Sigmoid colon (tissue), 7 donors: Measurements from ENCODE around the gene SLC17A8. TPM values are rescaled to one million over a fixed set of nuclear protein-coding genes. Genes with fewer than 3 reads are reported as not detected.

ENCODE experiments used
- DNase-seq: peaks from one replicate; pipeline ENCODE4 v3.0.0-alpha.2; 2019
- H3K27ac ChIP-seq, 4 donors: fragments of 200-600 bp; sonication (generic); one replicate each; pipeline ENCODE4 v1.5.1; 2016 to 2019; ENCODE audit warnings: mild to moderate bottlenecking in 1 of 4
- H3K27me3 ChIP-seq, 3 donors: fragments of 200-600 bp; sonication (generic); one replicate each; pipeline ENCODE4 v1.5.1; 2019; ENCODE audit warnings: mild to moderate bottlenecking in 1 of 3
- H3K36me3 ChIP-seq, 4 donors: fragments of 200-600 bp; sonication (generic); one replicate each; pipeline ENCODE4 v1.5.1; 2016 to 2019
- H3K4me1 ChIP-seq, 4 donors: fragments of 200-600 bp; sonication (generic); one replicate each; pipeline ENCODE4 v1.5.1; 2017 to 2019
- H3K4me3 ChIP-seq, 4 donors: fragments of 200-600 bp; sonication (generic); one replicate each; pipeline ENCODE4 v1.5.1; 2017 to 2019; ENCODE audit warnings: mild to moderate bottlenecking in 2 of 4, moderate library complexity in 1 of 4
- H3K9me3 ChIP-seq, 4 donors: fragments of 200-600 bp in 3 of 4; sonication (generic) in 3 of 4; one replicate each; pipeline versions ENCODE4 v1.5.1 to v1.6.1; 2013 to 2019
- EP300 ChIP-seq, 4 donors: sonication (generic); formaldehyde crosslinking; IDR thresholded peaks; one replicate each; pipeline ENCODE4 v1.6.1; 2017; ENCODE audit warnings: antibody characterized with exemption in 4 of 4
- POLR2A ChIP-seq, 2 donors: fragments of 450-650 bp; IDR thresholded peaks; one replicate each; pipeline ENCODE4 v1.6.1; 2016; ENCODE audit warnings: antibody characterized with exemption in 2 of 2, mild to moderate bottlenecking in 2 of 2, moderate library complexity in 2 of 2
- POLR2AphosphoS5 ChIP-seq, 4 donors: sonication (generic); formaldehyde crosslinking; IDR thresholded peaks; one replicate each; pipeline ENCODE4 v1.6.1; 2017; ENCODE audit warnings: antibody characterized with exemption in 4 of 4
- WGBS, 2 donors: extraction: QIAGEN DNeasy Blood & Tissue Kit; methylation state at CpG; one replicate each; pipeline ENCODE4 v1.1.7; 2013; 5-methylcytosine and 5-hydroxymethylcytosine counted together
- intact Hi-C: fragments of 100-400 bp; cut with DNase I; formaldehyde crosslinking; loops from one replicate; pipeline ENCODE4 v1.15.1; 2023
- polyA plus RNA-seq, 3 donors: library from polyadenylated mRNA; stranded (reverse); fragments of 200-250 nt; gene quantifications; one replicate each; pipeline ENCODE4 v1.2.3, GENCODE V29; 2013
- total RNA-seq, 4 donors: library from RNA; depleted of rRNA; stranded (reverse); fragments of >200 nt; gene quantifications; one replicate each; pipeline ENCODE4 v1.1.0, GENCODE V29; 2016
- TF ChIP-seq, protein P1 (sequence below), 4 experiments: fragments of 450-650 bp in 3 of 4; fragments of 200-600 bp in 1 of 4; IDR thresholded peaks; one replicate each; pipeline ENCODE4 v1.5.1; 2016 to 2019; ENCODE audit warnings: antibody characterized with exemption in 4 of 4, mild to moderate bottlenecking in 3 of 4, moderate library complexity in 2 of 4
- donor health status: healthy with polysubstance abuse.
- donor health status: Bipolar disorder and iron deficiency.
- donor health status: healthy.

Gene SLC17A8
- total and polyA plus RNA-seq, 7 donors = 0.60 to 2.3 (median 0.90) TPM; not detected in 4

DNA sequence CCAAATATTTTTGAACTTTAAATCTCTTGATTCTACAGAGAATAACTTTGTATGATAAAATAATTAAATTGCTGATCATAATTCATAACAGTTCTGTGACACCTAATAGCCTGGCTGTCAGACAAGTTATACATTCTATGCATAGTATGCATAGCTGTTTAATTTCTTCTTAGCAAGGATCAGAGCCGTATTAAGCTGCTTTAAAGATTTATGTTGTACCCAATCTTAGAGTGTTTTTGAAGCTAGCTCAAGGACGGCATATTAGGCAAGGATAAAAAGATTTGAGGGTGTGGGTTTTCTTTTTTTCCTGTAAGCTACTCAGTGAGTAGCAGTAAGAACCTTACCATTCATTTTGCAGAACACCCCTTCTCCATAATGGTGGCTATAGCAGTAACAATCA lies 45.9 kb downstream of the SLC17A8 start:
- H3K27me3 ChIP-seq = no peaks in the 10 kb centered on the region
- H3K36me3 ChIP-seq = no peaks in the 10 kb centered on the region
- H3K27ac ChIP-seq = no peak overlapping the region
- WGBS, 2 donors = 71 to 82% methylated on average over 2 of the region's 2 CpGs
- DNase-seq = no peak
- intact Hi-C loops = no loop called here
- H3K9me3 ChIP-seq = no peaks in the 10 kb centered on the region
- H3K4me1 ChIP-seq = peaks cover 0 to 15% (median 15%) of the 10 kb centered on the region in 4 donors
- no peak for TF ChIP-seq POLR2A (IDR thresholded peaks at IDR 0.05)
- TF ChIP-seq POLR2AphosphoS5 (IDR thresholded peaks at IDR 0.05) = no peak
- TF ChIP-seq, protein P1, sequence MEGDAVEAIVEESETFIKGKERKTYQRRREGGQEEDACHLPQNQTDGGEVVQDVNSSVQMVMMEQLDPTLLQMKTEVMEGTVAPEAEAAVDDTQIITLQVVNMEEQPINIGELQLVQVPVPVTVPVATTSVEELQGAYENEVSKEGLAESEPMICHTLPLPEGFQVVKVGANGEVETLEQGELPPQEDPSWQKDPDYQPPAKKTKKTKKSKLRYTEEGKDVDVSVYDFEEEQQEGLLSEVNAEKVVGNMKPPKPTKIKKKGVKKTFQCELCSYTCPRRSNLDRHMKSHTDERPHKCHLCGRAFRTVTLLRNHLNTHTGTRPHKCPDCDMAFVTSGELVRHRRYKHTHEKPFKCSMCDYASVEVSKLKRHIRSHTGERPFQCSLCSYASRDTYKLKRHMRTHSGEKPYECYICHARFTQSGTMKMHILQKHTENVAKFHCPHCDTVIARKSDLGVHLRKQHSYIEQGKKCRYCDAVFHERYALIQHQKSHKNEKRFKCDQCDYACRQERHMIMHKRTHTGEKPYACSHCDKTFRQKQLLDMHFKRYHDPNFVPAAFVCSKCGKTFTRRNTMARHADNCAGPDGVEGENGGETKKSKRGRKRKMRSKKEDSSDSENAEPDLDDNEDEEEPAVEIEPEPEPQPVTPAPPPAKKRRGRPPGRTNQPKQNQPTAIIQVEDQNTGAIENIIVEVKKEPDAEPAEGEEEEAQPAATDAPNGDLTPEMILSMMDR (IDR thresholded peaks at IDR 0.05) = no peak
- no peak for TF ChIP-seq EP300 (IDR thresholded peaks at IDR 0.05)
- no peak overlapping the region for H3K4me3 ChIP-seq

DNA sequence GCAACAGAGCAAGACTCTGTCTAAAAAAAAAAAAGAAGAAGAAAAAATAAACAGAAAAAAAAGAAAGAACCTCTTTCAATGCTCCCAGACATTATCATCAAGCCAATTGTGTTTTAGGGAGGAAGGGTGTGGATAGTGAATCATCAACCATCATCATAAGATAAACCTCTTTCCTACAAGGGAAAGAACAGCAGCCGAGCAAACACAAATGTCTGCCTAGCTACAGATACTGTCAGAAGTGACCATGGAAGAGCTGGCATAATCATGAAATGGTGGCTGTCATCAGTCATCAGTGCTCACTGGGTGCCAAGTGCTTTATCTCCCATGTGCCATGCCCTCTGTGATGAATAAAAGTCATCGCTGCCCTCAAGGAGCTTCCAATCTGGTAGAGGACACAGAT lies 46.6 kb downstream of the SLC17A8 start:
- TF ChIP-seq, protein P1 (IDR thresholded peaks at IDR 0.05) = no peak
- TF ChIP-seq POLR2A (IDR thresholded peaks at IDR 0.05) (no peak), EP300 (IDR thresholded peaks at IDR 0.05) (no peak), POLR2AphosphoS5 (IDR thresholded peaks at IDR 0.05) (no peak)
- Histone ChIP-seq H3K27ac (no peak overlapping the region), H3K4me3 (no peak overlapping the region), H3K36me3 (no peaks in the 10 kb centered on the region), H3K4me1 (peaks cover 0 to 15% (median 15%) of the 10 kb centered on the region in 4 donors), H3K9me3 (no peaks in the 10 kb centered on the region), H3K27me3 (no peaks in the 10 kb centered on the region)
- WGBS, 2 donors = 48 to 79% methylated on average over 2 of the region's 2 CpGs
- DNase-seq = no peak
- intact Hi-C loops = no loop called here

GRCh38 chr12:100404769-100405407 lies 48.0 kb downstream of the SLC17A8 start:
- DNase-seq = no peak
- 72 to 91% methylated on average over 10 of the region's 10 CpGs for WGBS, 2 donors
- Histone ChIP-seq H3K4me1 (peaks cover 0 to 15% (median 15%) of the 10 kb centered on the region in 4 donors), H3K36me3 (no peaks in the 10 kb centered on the region), H3K4me3 (no peak overlapping the region), H3K9me3 (no peaks in the 10 kb centered on the region), H3K27me3 (no peaks in the 10 kb centered on the region), H3K27ac (no peak overlapping the region)
- TF ChIP-seq POLR2AphosphoS5 (IDR thresholded peaks at IDR 0.05) (no peak), EP300 (IDR thresholded peaks at IDR 0.05) (no peak), POLR2A (IDR thresholded peaks at IDR 0.05) (no peak)
- TF ChIP-seq, protein P1 (IDR thresholded peaks at IDR 0.05) = no peak
- intact Hi-C loops = no loop called here

GRCh38 chr12:100413001-100413400 lies 56.1 kb downstream of the SLC17A8 start:
- H3K4me1 ChIP-seq = no peaks in the 10 kb centered on the region
- no peak for DNase-seq
- H3K27ac ChIP-seq = no peak overlapping the region
- TF ChIP-seq POLR2A (IDR thresholded peaks at IDR 0.05) (no peak), POLR2AphosphoS5 (IDR thresholded peaks at IDR 0.05) (no peak), EP300 (IDR thresholded peaks at IDR 0.05) (no peak)
- TF ChIP-seq, protein P1 (IDR thresholded peaks at IDR 0.05) = no peak
- no peak overlapping the region for H3K4me3 ChIP-seq
- H3K9me3 ChIP-seq = no peaks in the 10 kb centered on the region
- no peaks in the 10 kb centered on the region for H3K36me3 ChIP-seq
- WGBS, 2 donors = 82 to 86% methylated on average over 6 of the region's 6 CpGs
- no peaks in the 10 kb centered on the region for H3K27me3 ChIP-seq
- intact Hi-C loops = no loop called here

- Histone ChIP-seq H3K27me3 (no peaks in the 10 kb centered on the region), H3K27ac (no peak overlapping the region), H3K9me3 (no peaks in the 10 kb centered on the region), H3K4me3 (no peak overlapping the region), H3K36me3 (no peaks in the 10 kb centered on the region), H3K4me1 (no peaks in the 10 kb centered on the region)
- intact Hi-C loops = no loop called here
- TF ChIP-seq POLR2A (IDR thresholded peaks at IDR 0.05) = no peak
- TF ChIP-seq, protein P1 (IDR thresholded peaks at IDR 0.05) = no peak
- TF ChIP-seq EP300 (IDR thresholded peaks at IDR 0.05) = no peak
- no peak for TF ChIP-seq POLR2AphosphoS5 (IDR thresholded peaks at IDR 0.05)
- 69 to 81% methylated on average over 4 of the region's 4 CpGs for WGBS, 2 donors
- DNase-seq = no peak
Observed at GRCh38 chr12:100414739-100415138, 57.9 kb downstream of the SLC17A8 start.
